NCI-H510A (cell line): ENCODE results near the gene SNTG2.

Experiments
- DNase-seq: peaks from one replicate; lab custom pipeline; 2025; lab: John Stamatoyannopoulos, UW

SNTG2 gene

DNA sequence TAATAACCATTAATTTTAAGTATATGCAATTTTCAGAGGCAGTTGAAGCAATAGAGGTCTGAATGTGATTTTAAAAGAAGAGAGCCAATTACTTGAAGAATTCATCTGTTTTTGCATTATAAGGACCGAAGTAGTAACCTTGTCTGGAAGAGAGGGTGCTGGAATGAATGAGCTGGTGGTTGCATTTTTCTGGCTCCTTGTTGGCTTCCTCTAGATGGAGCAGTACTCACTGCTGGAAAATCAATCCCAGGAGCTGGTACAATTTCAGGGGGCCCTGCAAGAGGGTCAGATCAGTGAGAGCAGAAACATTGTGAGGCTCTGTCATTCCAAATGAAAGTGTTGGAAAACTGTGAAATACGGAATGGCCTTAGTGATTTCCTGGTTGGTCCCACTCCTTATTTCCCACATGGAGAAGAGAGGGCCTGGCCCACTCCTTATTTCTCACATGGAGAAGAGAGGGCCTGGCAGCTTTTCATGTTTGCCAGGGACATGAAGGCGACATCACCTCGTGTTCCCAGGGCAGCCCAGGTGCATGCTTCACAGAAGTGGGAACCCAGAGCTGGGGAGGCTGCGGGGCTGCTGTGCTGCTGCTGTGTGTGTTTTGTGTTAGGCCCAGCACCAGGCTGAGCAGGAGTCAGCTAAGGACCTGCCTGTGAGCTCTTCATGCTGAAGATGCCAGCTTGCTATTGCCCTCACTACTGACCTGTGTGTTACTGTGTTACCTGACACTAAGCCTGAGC lies 197.4 kb downstream of the SNTG2 start:
- no peak for DNase-seq

DNA sequence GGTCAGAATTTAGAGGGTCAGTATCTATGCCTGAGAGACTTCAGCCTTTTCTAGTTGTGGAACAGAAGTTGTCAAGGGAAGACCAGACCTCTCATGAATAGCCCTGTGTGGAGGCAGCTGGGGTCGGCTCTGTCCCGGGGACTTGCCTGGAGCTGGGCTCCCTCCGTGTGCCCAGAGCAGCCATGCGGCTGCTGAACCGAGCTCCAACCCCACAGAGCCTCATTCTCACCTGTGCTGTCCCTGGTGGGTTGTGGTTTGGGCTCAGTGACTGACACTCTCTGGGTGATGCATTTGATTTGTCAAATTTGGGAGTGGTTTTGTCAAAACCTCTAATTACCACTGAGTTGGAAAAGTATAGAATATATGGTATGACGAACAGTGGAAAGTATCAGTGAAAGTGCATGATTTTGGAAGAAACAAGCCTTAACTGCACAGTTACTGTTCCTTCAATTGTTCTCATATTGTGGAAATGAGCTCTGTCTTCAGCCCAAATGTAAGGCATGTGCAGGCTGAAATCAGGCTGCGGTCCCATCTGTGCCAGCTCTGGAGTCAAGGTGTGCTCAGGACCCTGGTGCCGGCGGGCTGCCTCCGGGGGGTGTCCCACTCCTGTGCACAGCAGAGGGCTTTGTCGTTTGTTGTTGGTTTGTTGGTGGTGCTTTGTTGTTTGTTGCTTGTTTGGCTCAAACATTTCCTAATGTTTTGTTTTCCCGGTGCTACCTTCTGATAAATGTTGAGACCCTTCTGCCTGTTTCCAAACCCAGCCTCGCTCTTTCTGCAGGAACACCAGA lies 200.3 kb downstream of the SNTG2 start:
- no peak for DNase-seq

DNA sequence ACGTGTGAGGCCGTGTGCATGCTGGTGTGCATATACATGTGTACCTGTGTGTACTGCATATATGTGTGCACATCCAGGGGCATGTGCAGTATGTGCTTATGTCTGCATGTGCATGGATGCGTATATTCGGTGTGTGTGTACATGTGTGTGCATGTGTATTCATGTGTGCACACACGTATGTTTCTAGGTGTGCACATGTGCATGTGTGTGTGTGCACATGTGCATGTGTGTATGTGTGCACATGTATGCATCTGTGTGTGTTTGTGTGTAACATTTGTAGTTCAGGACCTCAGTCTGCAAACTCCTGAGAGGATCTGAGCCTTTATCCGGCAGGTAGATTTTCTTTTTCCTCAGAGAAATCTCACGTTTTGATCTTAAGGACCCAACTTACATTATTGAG lies 201.7 kb downstream of the SNTG2 start:
- DNase-seq = no peak

DNA sequence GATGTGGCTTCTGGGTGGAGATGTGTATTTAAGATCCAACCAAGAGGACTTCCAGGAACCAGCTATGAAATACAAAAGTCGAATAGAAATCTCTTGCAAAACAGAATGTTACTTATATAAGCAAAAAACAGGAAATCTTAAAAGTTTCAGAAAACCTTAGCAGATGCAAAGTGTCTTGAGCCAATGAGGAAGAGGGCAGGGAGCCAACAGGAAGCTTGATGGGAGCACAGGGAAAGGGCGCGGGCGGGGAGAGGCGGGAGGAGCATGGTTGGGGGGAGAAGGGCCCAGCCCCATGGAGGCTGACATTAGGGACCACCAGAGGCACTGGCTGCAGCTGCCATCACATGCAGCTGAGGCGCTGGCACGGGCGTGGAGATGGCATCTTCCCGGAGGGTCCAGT lies 203.3 kb downstream of the SNTG2 start:
- DNase-seq = no peak

DNA sequence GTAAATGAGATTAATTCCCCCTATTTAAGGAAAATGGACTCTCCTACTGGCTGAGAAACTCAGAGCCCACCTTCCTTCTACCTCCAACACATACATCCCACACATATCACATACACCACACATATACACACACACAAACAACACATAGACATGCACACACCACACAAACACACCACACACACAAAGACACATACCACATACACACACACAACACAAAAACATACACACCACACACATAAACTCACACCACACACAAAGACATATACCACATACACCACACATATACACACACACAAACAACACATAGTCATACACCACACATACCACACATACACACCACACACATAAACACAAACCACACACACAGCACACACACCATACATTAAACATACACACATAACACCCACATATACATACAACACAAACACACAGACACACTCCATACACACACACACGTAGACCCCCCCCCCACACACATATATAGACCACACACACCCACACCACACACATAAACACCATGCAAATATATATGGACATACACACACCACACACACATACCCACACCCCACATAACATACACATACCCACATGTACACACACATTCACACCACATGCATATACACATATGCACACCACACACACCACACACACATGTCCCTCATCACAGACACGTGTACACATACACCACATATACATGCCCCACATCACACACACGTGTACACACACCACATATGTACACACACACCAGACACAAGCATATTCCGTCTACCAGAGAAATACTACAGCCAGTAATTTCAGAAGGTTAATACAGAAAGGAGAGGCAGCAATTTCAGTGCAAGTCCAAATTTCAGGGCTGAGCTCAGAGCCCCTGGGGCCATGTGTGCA lies 204.3 kb downstream of the SNTG2 start:
- no peak for DNase-seq

DNA sequence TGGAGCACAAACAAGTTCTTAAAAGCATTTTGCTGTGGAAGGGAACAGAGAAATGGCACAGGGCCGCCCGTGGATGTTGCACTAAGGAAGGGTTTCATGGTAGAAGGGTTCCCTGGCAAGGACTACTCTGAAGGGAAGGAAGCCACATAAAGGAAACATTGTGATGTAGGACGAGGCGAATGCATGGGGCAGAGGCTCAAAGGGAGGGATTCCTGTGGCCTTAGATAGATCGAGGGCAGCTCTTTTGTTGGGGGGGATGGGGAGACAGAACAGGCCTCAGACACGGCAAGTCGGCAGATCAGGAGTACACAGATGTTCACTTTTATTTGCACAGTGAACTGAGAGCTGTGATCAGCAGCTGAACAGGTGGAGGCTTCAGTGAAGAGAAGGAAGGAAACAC lies 205.4 kb downstream of the SNTG2 start:
- DNase-seq = no peak

DNA sequence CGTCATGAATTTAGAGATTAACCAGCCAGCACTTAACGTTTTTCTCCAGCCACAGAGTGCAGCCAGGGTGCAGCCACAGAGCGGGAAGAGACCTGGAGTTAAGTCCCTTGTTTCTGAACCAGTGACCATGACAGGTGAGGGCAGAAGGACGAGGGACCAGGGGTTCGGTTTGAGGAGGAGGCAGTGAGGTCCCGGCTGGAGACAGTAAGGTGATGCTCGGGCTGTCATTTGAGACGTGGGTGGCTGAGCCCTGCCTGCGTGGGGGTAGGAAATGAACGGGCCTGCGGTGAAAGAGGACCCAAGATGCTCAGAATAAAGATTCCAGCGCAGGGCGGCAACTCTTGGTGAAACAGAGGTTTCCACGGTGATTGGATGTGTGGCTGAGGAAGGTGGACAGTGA lies 205.9 kb downstream of the SNTG2 start:
- DNase-seq = no peak

DNA sequence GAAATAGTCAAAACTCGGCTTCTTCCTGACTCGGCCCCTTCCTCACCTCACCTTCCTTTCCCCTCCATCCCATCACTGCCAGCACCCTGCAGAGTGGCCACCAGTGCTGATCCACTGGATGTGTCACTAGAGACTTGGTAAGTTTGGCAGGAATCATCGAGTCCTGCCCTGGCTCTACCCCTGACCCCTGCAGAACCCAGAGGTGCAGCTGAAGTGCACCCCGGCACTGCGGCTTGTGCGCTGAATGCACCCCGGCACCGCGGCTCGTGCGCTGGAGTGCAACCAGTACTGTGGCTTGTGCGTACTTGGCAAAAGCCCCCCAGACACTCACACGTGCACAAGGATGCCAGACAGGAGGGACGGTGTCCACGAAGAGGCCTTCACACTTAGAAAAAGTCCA lies 206.5 kb downstream of the SNTG2 start:
- DNase-seq = no peak

DNA sequence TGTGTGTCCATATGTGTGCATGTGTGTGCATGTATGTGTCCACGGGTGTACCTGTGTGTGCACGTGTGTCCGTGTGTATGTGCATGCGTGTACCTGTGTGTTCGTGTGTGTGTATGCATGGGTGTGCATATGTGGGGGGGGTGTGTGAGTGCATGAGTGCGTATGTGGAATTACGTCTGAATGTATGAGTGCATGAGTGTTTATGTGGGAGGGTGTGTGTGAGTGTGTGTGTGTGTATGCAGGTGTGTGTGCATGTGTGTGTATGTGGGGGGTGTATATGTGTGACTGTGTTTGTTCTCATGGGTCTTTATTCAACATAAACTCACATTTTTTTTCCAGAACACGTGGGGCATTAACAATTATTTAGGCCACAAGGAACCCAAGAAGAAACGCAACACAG lies 208.4 kb downstream of the SNTG2 start:
- DNase-seq = no peak

DNA sequence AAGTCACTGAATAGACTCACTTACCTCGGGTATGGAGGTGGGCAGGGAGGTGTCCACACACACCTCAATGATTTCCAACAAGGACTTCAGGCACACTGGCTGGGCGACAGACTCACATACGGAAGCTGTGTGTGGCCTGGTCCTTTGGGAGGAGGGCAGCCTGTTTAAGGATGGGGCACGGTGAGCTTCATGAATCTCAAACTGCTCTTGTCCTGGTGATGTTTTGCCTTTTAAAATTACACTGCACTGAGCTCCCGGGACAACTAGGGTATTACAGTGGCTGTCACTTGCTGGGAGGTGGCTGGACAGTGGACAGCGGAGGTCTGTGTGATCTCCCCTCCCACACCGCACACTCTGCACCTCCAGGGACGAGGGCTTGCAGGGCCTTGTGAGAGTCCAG lies 211.6 kb downstream of the SNTG2 start:
- no peak for DNase-seq

DNA sequence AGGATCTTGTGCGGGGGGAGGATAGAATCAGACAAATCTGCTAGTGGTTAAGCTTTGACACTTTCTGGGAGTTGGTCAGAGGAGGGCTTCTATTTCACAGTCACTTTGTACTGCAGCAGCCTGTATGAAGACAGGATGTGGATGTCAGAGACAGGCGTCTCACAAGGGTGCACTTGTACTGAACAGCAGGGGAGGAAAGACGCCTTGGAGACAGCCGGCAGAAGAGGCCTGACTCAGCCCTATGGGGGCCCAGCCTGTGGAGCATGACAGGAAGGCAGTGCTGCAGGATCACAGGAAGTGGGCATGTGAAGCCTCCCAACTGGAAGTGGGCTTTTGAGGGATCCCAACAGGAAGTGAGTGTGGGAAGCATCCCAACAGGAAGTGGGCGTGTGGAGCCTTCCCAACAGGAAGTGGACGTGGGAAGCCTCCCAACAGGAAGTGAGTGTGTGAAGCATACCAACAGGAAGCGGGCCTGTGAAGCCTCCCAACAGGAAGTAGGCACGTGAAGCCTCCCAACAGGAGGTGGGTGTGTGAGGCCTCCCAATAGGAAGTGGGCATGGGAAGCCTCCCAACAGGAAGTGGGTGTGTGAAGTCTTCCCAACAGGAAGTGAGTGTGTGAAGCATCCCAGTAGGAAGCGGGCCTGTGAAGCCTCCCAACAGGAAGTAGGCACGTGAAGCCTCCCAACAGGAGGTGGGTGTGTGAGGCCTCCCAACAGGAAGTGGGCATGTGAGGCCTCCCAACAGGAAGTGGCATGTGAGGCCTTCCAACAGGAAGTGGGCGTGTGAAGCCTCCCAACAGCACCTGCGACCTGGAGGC lies 212.3 kb downstream of the SNTG2 start:
- no peak for DNase-seq

DNA sequence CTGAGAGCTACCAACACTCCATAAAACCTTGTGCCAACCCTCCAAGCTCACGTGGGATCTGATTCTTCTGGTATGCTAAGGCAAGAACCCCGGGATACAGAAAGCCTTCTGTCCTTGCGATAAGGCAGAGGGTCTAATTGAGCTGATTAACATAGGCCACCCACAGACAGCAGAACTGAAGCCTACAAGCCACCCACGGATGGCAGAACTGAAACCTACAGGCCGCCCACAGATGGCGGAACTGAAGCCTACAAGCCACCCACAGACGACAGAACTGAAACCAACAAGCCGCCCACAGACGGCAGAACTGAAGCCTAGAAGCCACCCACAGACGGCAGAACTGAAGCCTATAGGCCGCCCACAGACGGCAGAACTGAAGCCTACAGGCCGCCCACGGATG lies 216.3 kb downstream of the SNTG2 start:
- DNase-seq = no peak

DNA sequence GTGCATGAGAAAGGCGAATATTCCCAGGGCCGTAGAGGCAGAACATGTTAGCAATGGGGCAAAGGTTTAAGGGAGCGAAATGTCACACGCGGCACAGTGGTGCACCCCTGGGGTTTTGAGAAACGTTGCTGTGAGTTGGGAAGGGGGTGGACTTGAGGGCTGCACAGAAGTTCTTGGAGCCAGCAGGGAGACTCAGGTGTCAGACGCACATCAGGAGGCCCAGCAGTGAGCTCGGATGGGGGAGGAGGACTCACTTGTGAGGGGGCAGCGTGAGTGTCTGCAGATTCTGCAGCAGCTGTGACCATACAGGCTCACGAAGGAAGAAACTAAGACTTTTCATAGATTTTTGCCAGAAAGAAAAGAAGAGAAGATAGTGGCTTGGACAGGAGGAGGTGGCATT lies 218.2 kb downstream of the SNTG2 start:
- DNase-seq = no peak

DNA sequence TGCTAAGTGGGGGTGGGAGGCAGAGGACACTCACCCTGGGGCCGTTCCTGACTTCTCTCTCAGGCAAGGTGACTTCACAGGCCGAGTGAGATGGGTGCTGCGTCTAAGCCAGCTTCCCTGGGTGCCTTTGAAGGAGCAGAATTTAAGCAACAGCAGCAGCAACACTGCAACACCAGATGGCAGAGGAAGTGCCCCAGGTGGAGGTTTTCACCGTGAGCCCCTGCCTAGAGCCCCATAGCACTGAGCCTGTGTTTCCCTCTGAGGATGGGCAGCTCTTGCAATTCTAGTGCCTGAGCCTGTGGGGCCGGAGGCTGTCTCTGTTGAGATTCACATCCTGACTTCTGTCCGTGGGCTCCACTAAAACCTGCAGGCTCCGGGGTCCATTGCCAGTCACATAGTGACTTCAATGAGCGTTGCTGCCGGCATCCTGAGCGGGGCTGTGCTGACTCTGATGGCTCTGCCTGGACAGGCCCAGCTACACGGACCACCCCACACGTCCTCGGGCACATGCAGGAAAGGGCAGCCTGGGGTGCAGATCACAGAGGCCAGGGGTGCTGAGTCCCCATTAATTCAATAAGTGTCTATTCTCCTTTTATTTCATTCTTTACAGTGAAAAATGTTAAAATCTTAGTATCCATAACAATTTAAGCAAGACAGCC lies 218.8 kb downstream of the SNTG2 start:
- no peak for DNase-seq

DNA sequence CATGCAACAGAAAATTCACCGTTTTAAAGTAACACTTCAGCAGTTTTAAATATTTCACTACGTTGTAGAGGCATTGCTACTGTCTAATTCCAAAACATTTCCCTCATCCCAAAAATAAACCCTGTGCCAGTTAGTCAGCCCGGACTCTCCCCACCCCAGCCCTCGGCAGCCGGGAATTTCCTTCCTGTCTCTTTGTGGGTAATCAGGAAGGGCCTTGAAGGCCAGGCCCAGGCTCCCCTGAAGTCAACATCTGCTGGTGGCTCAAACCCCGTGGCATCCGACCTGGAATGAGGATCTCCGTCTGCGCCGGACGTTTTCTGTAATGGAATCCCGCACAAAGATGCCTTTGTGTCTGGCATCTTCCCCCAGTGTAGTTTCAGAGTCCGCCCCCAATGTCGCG lies 219.6 kb downstream of the SNTG2 start:
- DNase-seq = no peak

DNA sequence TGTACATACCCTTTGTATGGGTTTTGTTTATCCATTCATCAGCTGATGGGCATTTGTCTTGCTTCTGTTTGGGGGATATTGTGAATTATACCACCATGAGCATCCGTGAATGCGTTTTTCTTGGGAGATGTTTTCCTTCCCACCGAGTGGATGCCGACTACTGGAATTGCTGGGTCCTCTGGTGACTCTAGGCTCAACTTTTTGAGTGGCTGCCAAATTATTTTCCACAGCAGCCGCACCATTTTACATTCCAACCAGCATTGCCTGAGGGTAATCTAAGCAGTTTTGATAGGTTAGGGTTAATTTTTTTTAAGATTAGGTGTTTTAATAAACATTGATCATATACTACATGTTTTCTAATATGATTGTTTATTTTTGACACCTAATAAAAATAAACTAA lies 220.1 kb downstream of the SNTG2 start:
- no peak for DNase-seq

DNA sequence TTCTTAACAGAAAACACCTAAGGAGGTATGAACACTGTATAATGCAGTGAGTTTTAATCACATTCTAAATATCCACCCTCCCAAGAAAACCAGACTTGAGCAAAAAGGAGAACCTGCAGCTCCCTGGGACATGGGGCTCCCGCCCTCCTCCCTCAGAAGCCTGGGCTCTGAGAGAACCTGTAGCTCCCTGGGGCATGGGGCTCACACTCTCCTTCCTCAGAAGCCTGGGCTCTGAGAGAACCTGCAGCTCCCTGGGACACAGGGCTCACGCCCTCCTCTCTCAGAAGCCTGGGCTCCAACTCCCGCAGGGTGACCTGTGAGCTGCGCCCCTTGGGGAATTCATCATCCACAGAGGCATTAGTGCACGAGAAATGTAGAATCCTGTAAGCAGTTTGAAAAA lies 222.9 kb downstream of the SNTG2 start:
- DNase-seq = no peak

DNA sequence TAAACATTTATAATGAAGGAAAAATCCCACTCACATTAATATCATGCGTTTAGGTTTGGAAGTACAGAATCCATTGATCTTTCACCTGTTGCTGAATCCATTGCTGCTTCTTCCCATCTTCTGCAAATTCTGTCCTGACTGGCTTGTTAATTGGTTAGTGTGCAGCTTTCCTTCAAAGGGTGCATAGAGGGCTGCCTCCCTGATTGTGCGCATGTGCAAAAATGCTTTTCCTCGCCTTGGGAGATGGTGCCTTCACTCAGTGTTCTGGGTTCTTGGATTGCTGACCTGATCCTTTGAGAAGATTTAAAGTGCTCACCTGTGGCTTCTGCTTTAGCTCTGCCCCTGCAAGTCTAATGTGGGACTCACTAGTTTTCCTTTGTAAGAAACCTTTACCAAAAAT lies 231.2 kb downstream of the SNTG2 start:
- DNase-seq = no peak

DNA sequence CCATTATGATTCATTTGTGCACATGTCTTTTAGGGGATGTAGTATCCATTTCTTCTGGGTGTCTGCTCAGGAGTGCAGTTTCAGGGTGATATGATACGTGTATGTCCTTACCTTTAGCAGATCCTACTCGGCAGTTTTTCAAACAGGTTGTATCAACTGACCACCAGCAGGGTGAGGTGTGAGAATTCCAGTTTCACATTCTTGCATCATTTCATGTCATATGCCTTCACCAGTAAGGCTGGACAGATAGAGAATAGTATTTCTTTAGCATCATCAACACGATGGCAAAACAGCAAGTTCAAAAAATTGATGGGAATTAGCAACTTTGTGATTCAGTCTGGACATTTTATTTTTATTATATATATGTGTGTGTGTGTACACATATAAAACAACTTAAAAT lies 232.7 kb downstream of the SNTG2 start:
- DNase-seq = no peak

DNA sequence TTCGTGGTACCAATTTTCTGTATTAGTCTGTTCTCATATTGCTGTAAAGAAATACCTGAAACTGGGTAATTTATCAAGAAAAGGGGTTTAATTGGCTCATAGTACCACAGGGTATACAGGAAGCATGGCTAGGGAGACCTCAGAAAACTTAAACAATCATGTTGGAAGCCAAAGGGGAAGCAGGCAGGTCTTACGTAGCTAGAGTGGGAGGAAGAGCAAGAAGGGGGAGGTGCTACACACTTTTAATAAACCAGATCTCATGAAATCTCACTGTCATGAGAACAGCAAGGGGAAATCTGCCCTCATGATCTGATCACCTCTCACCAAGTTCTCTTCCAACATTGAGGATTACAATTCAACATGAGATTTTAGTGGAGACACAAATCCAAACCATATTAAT lies 235.8 kb downstream of the SNTG2 start:
- no peak for DNase-seq

DNA sequence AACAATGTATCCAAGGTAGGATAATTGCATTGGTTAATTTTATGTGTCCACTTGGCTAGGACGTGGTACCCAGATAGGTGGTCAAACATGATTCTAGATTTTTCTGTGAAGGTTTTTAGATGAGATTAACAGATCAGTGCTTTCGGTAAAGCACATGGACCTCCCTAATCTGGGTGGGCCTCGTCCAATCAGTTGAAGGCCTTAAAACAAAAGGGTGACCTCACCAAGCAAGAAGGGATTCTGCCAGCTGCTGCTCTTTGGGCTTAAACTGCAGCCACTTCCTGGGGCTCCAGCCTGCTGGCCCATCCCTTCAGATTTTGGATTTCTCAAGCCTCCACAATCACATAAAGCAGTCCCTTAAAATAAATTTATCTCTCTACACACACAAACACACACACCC lies 236.5 kb downstream of the SNTG2 start:
- no peak for DNase-seq
